ENCODE results near the gene PSD. TPM values are rescaled to one million over a fixed set of nuclear protein-coding genes. Genes with fewer than 3 reads are reported as not detected.

Gene PSD
- total and polyA plus RNA-seq, 9 of the 15 experiments (the other 6 are each of a cell fraction or from before 2014, with no cell fraction given): 0.11 to 1.7 (median 0.54) TPM; not detected in 2

DNA sequence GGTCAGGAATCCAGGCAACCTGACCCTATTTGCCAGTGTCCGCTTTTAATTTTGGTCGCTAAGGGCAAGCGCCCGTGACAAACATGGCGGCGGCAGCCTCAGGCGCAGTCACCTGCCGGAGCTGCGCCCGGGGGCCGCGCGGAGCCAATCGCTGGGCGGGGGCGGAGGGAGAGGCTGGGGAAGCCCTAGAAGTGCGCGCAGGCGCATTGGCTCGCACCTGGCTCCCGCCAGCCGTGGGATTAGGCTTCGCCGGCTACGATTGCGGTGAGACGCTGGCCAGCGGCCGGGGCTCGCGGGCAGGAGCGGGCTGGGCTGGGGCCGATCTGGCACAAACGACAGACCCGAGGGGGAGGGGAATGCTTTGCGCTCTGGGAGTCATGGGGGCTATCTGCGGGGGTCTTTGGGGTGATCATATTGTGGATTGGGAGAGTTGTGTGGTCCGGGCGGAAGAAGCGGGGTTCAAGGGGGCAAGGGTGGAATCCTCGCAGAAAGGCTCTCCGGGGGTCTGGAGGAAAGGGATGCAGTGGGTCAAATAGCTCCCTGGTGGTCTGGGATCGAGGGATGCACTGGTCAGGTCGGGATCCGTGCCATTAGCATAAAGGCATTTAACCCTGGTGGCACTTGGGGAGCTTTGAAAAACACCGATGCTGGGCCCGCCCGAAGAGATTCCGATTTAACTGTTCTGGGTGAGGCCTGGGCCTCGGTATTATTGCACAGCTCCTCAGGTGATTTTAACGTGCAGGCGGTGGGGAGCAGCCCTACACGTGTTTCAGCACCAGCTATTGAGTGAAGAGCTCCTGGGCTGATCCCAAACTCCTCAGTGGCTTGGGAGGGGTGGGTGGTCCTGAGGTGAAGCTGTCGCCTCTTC, 42.8 kb upstream of the PSD start (continued):
- TF ChIP-seq, protein P1, sequence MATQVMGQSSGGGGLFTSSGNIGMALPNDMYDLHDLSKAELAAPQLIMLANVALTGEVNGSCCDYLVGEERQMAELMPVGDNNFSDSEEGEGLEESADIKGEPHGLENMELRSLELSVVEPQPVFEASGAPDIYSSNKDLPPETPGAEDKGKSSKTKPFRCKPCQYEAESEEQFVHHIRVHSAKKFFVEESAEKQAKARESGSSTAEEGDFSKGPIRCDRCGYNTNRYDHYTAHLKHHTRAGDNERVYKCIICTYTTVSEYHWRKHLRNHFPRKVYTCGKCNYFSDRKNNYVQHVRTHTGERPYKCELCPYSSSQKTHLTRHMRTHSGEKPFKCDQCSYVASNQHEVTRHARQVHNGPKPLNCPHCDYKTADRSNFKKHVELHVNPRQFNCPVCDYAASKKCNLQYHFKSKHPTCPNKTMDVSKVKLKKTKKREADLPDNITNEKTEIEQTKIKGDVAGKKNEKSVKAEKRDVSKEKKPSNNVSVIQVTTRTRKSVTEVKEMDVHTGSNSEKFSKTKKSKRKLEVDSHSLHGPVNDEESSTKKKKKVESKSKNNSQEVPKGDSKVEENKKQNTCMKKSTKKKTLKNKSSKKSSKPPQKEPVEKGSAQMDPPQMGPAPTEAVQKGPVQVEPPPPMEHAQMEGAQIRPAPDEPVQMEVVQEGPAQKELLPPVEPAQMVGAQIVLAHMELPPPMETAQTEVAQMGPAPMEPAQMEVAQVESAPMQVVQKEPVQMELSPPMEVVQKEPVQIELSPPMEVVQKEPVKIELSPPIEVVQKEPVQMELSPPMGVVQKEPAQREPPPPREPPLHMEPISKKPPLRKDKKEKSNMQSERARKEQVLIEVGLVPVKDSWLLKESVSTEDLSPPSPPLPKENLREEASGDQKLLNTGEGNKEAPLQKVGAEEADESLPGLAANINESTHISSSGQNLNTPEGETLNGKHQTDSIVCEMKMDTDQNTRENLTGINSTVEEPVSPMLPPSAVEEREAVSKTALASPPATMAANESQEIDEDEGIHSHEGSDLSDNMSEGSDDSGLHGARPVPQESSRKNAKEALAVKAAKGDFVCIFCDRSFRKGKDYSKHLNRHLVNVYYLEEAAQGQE (IDR thresholded peaks at IDR 0.05; ENCODE audit: borderline replicate concordance): peak; percentile 86
- TF ChIP-seq, protein P1 (CRISPR knock-in tag; IDR thresholded peaks at IDR 0.05; ENCODE audit: low read depth): peak; percentile 74
- no peak for TF ChIP-seq ZNF134 (CRISPR knock-in tag; conservative IDR thresholded peaks at IDR 0.05)
- TF ChIP-seq CEBPB (tag; IDR thresholded peaks at IDR 0.05): no peak
- TF ChIP-seq RB1 (IDR thresholded peaks at IDR 0.05; ENCODE audit: low read depth): peak; percentile 76
- TF ChIP-seq LCOR (CRISPR knock-in tag; IDR thresholded peaks at IDR 0.05): no peak
- peak; percentile 63 for TF ChIP-seq NFYB (IDR thresholded peaks at IDR 0.05; ENCODE audit: extremely low read depth, insufficient read length)
- no peak for TF ChIP-seq ETV1 (tag; conservative IDR thresholded peaks at IDR 0.05; ENCODE audit: low read depth)
- peak; percentile 63 for TF ChIP-seq RBM25 (IDR thresholded peaks at IDR 0.05; ENCODE audit: low read depth, low read length, severe bottlenecking)
- TF ChIP-seq CTBP1 (IDR thresholded peaks at IDR 0.05; ENCODE audit: borderline replicate concordance): peak; percentile 57; the same call in 1 of the 2 replicates
- TF ChIP-seq CREB1 (IDR thresholded peaks at IDR 0.05): peak; percentile 71
- TF ChIP-seq CREB1 (CRISPR knock-in tag; IDR thresholded peaks at IDR 0.05): peak; percentile 66; the same call in 1 of the 2 replicates
- no peak for TF ChIP-seq POLR2AphosphoS2 (IDR thresholded peaks at IDR 0.05; ENCODE audit: low read length)
- TF ChIP-seq RAD51 (IDR thresholded peaks at IDR 0.05; ENCODE audit: borderline replicate concordance, low read depth): peak; percentile 78
- TF ChIP-seq, protein P2, sequence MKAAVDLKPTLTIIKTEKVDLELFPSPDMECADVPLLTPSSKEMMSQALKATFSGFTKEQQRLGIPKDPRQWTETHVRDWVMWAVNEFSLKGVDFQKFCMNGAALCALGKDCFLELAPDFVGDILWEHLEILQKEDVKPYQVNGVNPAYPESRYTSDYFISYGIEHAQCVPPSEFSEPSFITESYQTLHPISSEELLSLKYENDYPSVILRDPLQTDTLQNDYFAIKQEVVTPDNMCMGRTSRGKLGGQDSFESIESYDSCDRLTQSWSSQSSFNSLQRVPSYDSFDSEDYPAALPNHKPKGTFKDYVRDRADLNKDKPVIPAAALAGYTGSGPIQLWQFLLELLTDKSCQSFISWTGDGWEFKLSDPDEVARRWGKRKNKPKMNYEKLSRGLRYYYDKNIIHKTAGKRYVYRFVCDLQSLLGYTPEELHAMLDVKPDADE (conservative IDR thresholded peaks at IDR 0.05; ENCODE audit: control insufficient read depth, low read depth, low read length): 0 out of 2 replicates have a peak, but pooled peaks have one; percentile 21
- no peak for TF ChIP-seq HDAC3 (IDR thresholded peaks at IDR 0.05; ENCODE audit: borderline replicate concordance, partially characterized antibody)
- TF ChIP-seq, protein P3, sequence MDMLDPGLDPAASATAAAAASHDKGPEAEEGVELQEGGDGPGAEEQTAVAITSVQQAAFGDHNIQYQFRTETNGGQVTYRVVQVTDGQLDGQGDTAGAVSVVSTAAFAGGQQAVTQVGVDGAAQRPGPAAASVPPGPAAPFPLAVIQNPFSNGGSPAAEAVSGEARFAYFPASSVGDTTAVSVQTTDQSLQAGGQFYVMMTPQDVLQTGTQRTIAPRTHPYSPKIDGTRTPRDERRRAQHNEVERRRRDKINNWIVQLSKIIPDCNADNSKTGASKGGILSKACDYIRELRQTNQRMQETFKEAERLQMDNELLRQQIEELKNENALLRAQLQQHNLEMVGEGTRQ (CRISPR knock-in tag; IDR thresholded peaks at IDR 0.05): peak; percentile 94
- peak; percentile 41; the same call in 1 of the 2 replicates for TF ChIP-seq MBD2 (IDR thresholded peaks at IDR 0.05; ENCODE audit: borderline replicate concordance, low read depth)
